ENCODE results near the gene GRIN2A.
"Not testable (repeated sequence)": the region's sequence is repeated elsewhere in the genome, so short reads cannot be mapped to it uniquely, and the experiment has no call there.

The GRIN2A gene

GRCh38 chr16:9907752-9908151 lies 274.5 kb downstream of the GRIN2A start:
- no peak for DNase-seq

DNA sequence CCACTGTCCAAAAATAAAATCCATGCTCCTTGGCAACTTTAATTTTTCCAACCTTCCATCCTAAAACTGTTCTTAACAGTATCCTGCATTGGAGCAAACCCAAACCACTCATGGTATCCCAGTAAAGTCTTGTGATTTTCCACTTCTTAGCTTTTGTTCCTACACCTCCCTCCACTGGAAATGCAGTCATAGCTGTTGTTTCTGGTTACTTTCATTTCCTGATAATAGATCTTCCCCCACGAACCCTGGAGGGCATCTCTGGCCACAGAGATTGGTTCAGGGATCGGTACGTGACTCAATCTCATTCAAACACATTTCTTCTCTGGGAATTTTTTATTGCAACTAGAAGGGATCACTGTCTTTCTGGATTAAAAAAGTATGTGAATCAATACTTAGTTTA lies 276.0 kb downstream of the GRIN2A start:
- no peak for DNase-seq

- no peak for DNase-seq
Observed at GRCh38 chr16:9904526-9904925, 277.7 kb downstream of the GRIN2A start.

DNA sequence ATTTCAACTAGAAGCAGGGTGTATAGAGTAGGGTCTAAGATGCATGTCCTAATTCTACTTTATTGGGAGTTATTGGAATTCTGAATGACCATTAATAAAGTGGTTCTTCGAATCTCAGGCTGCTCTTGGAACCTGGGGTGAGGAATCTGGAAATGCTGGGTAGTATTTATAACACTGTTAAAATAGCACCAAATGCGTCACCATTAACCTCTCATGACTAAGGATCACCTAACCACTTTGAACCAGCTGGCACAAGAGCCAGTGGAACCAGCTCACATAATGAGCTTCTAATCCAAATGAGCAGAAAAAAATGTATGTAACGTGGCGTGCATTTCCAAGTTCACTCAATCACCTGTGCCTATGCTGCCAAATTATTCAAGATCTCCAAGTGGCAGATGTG lies 281.7 kb downstream of the GRIN2A start:
- DNase-seq = no peak

DNA sequence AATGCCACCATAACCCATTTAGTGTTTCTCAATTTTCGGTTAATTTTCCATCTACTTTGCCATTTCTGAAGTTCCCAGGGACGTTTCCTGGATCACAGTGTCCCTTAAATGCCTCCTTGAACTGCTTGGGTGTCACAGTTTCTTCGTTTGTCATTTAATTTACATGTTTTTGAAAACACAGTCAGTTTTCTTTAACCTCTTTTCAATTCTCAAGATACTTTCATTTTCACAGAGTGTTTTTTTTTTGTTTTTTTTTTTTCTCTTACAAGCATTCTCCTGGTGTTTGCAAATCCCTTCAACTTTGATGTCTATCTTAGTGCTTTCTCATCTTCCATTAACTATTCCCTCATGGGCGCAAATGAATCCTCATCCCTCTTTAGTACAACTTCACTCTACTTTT lies 283.7 kb downstream of the GRIN2A start:
- no peak for DNase-seq

- DNase-seq = no peak
Observed at GRCh38 chr16:9898124-9898523, 284.1 kb downstream of the GRIN2A start.

- no peak for DNase-seq
Observed at GRCh38 chr16:9895817-9896216, 286.4 kb downstream of the GRIN2A start.

DNA sequence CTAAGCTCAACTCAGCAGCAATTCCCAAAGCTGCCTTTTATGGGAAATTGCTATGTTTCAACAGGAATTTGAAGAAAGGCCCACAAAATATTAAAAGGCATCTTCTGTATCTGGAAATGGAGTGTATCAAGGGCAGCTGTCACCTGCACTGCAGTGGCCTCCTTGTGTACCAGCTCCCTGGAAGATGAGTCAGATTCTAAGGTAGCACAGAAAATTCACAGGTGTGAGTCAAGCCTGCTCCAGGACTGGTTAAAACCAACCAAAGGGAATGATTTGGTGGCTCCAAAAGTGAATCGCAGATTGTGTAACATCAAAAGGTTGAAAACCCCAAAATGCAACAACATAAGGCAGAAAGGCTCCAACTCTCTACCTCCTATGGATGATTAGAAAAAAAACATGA lies 296.4 kb downstream of the GRIN2A start:
- DNase-seq = no peak

DNA sequence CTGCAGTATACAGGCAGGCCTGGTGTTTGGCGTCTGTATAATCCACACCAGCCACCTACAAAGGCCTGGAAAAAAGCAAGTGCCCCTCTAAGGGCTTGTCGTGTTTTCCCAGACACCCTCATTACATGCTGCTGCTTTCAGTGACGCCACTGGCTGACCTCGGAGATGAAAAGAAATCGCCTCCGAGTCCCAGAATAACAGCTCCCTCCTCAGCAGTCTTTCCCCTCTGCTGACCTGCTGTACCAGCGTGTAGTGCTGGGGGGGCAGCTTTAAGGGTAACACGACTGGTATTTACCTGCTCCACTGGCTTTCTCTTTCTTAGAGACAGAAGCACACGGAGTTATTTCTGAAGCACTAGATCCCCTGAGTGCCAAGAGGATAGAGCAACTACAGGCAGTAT lies 296.8 kb downstream of the GRIN2A start:
- no peak for DNase-seq

DNA sequence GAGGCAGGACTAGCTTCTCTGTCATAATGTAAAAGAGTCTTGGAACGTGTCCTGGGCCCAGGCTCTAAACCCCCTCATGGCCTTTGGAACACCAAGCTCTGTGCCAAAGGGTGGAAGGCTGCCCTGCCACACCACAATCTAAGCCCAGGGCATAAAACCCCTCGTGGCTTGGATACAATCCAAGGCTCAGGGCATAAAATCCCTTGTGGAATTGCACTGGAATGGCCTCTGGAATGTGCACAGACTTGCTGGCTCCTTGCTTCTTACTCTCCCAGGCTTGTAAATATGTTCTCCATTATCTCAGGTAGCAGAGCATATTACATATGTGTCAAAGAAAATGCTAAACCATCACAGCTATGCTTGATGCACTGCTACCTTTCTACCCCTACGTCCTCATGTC lies 306.2 kb downstream of the GRIN2A start:
- not testable (repeated sequence) for DNase-seq

- DNase-seq = no peak
Observed at GRCh38 chr16:9874219-9874618, 308.0 kb downstream of the GRIN2A start.

DNA sequence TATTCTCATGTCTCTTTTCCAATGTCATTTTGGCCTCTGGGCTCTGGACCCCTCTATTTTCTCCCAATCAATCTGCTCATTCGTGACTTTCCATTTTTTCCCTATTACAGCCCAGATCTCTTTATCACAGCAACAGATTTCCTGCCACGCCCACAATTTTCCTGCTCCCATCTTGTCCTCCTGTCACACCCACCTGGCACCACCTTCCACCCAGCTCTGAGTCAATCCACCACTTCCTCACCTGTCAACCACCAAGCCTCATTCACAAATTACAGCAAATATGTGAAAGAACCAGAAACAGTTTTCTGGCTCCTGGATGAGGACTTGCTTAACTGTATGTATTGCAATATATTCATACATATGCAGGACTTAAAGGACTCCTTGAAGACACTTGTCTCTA lies 311.3 kb downstream of the GRIN2A start:
- DNase-seq = no peak

- no peak for DNase-seq
Observed at GRCh38 chr16:9869776-9870175, 312.5 kb downstream of the GRIN2A start.

GRCh38 chr16:9868606-9869149 lies 313.6 kb downstream of the GRIN2A start:
- DNase-seq = no peak

GRCh38 chr16:9867176-9867575 lies 315.1 kb downstream of the GRIN2A start:
- no peak for DNase-seq

GRCh38 chr16:9864461-9864860 lies 317.8 kb downstream of the GRIN2A start:
- DNase-seq = no peak

DNA sequence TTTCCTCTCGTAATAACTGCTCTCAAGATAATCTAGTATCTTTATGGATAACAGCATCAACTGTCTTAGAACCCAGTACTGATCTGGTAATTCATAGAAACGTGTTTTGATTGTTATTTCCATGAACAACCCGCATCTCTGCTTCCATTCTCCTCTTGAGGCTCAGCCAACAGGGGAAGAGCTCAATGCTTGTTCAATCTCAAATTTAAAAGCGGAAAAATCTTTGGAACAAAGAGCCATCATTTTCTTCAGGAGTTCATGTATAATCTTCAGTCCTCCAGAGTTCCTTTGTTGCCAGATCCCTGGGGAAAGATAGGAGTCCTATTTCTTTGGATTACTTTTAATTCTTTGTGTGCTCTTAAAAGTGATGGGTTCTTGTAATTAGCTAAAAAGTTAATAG lies 319.9 kb downstream of the GRIN2A start:
- no peak for DNase-seq

- DNase-seq = no peak
Observed at GRCh38 chr16:9860876-9861275, 321.4 kb downstream of the GRIN2A start.

- DNase-seq = no peak
Observed at GRCh38 chr16:9859701-9860327, 322.4 kb downstream of the GRIN2A start.

- no peak for DNase-seq
Observed at GRCh38 chr16:9854675-9855074, 327.6 kb downstream of the GRIN2A start.

- DNase-seq = no peak
Observed at GRCh38 chr16:9852003-9852402, 330.2 kb downstream of the GRIN2A start.

DNA sequence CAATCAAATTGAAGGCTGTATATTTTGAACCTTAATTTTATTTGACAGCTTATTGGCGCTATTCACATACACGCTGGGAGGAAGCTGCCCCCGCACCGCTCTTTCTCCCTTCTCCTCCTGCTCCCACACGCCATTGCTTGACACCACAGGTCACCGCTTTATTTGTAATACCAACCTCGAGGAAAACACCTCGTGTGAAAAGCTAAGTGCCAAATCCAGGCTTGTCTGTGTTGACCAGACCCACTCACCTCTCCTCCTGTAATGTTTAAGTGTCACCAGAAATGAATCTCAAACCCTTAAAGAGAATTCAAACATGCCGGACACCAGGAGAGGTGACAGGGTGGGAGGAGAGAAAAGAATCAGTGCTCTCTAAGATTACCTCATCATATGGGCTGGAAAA lies 331.4 kb downstream of the GRIN2A start:
- DNase-seq = no peak

- DNase-seq = no peak
Observed at GRCh38 chr16:9849697-9850245, 332.5 kb downstream of the GRIN2A start.

- no peak for DNase-seq
Observed at GRCh38 chr16:9847146-9847545, 335.1 kb downstream of the GRIN2A start.

All from stimulated activated CD4-positive, alpha-beta T cell treated with anti-CD3 and anti-CD28 coated beads, Interleukin-2, amount 100 ng/mL, for 48 hours (primary cell).